ENCODE results near the gene AP4M1. TPM values are rescaled to one million over a fixed set of nuclear protein-coding genes. Genes with fewer than 3 reads are reported as not detected.
"Not testable (repeated sequence)": the region's sequence is repeated elsewhere in the genome, so short reads cannot be mapped to it uniquely, and the experiment has no call there.

Gene AP4M1
- total RNA-seq, 1 experiment from 2014 or later = 68.9 TPM

DNA sequence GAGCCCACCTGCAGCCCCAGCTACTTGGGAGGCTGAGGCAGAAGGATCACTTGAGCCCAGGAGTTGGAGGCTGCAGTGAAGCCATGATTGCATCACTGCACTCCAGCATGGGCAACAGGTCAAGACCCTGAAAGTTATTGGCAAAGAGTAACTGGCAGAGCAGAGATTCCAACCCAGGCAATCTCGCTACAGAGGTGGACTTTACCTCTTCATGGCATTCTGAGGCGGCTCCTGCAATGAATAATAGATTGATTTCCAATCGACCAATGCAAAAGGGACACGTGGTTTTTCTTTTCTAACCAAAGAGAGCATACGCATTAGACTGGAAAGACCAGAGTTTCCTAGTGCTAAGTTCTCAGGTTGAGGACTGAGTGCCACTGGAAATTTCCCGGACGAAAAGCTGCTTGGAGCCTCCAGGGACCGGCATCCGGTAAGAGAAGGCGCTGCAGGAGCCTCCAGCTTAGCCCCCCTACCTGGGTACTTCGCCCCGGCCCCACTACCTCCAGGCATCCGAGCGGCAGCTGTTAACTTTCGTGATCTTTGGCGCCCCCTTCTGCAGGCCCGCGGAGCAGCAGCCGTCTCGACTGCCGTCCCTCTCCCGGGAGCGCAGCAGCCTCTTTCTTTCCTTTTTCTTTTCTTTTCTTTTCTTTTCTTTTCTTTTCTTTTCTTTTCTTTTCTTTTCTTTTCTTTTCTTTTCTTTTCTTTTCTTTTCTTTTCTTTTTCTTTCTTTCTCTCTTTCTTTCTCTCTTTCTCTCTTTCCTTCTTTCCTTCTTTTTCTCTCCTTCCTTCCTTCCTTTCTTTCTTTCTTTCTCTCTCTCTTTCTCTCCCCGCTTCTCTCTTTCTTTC is 29.4 kb downstream of the AP4M1 start:
- peak; percentile 88 for DNase-seq (ENCODE audit: low read depth)

DNA sequence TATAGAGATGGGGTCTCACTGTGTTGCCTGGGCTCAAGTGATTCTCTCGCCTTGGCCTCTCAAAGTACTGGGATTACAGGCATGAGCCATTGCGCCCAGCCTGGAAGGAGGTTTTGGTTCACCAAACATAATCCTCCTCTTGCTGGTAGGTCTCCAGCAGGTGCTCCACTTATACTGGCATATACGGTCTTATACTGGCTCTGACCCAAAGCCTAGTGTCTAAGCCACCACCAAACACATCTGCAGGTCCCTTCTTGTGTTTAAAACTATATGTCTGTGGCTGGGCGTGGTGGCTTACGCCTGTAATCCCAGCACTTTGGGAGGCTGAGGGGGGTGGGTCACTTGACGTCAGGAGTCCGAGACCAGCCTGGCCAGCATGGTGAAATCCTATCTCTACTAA is 30.7 kb downstream of the AP4M1 start:
- no peak for DNase-seq (ENCODE audit: low read depth)

DNA sequence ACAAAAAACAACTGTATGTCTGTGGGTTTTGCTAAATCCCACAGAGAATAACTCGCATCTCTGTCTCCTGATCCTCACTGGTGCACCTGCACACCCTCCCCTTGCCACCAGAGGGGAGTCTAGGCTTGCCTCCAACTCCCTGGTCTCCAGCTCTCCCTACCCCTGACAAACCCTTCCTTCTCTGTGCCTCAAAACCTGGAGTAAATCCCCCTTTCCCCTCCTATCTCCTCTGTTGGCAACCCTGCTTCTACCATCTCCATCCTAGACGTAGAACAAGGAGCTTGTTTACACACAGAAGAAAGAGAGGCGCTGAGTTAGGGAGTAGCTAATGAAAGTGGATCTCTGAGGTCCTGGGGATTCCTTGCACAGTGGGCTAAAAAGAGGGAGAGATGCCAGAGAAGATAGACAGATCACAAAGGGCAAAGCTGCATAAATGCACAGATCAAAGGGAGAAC is 31.3 kb downstream of the AP4M1 start:
- peak; percentile 88 for DNase-seq (ENCODE audit: low read depth)

DNA sequence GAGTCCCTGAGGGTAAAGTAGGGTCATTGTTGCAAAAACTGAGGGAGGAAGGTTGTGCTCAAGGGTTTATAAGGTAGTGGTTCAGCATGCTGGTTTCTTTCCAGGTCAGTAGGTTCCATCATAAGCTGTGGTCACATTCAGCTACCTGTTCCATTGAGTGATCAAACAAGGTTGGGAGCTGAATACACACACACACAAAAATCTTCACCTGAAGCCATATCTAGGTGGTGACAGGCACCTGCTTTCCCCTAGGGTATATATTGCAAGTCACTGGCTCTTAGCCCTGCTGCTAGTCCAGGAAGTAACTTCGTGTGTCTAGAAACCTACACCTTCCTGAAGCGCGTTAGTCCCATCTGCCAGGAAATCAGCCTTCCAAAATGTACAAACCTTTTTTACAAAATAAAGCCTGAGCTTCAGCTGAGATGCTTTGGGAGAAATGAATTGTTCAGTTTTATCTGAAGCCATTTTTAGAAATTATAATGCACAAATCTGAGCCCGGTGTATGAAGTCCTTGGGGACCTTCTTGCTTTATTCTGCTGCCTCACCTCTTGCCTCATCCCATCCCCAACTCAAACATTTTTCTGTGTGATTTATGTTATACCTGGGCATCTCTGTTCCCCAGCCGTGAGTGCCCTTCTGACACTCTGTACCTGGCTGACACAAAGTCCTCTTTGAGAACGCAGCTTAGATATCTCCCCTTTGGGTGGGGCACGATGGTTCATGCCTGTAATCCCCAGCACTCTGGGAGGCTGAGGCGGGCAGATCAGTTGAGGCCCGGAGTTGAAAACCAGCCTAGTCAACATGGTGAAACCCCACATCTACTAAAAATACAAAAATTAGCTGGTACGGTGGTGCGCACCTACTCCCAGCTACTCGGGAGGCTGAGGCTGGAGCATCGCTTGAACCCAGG is 36.7 kb downstream of the AP4M1 start:
- no peak for DNase-seq (ENCODE audit: low read depth)

DNA sequence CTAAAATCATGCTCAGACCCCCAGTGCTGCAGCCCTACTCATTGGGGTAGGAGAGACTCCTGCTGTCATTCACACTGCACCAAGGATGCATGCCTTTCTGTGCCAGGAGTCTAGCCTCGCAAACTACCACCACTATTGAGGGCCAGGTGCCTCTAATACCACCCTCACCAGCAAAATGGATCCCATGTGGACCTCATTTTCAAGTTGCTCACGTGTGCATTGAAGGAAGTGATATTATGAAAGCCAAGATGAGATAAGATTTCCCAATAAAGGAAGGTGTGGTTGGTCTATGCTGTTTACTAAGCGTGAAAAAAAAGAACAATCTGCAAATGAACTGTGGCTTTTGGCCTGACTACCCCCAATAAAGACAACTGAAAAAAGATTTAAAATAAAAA is 40.1 kb downstream of the AP4M1 start:
- DNase-seq (ENCODE audit: low read depth) = no peak

DNA sequence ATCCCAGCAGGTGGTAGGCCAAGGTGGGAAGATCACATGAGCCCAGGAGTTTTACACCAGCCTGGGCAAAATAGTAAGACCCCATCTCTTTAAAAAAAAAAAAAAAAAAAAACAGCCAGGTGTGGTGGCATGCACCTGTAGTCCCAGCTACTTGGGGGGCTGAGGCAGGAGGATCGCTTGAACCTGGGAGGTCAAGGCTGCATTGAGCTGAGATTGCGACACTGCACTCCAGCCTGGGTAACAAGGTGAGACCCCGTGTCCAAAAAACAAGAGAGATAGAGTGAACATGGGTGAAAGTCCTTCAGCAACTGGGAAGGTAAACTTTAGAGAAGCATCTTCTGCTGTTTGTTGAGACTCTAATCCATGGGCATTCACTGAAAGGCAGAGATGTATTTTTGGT is 41.0 kb downstream of the AP4M1 start:
- no peak for DNase-seq (ENCODE audit: low read depth)

DNA sequence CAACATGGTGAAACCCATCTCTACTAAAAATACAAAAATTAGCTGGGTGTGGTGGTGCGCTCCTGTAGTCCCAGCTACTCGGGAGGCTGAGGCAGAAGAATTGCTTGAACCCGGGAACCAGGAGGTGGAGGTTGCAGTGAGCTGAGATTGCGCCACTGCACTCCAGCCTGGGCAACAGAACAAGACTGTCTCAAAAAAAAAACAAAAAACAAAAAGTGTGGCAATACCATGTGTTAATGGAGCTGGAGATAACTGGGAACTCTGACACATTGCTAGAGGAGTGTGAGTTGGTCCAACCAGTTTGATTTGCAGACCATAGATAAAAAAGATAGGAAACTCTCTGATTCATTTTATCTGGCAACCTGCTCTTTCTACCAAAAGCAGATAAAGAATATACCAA is 44.9 kb downstream of the AP4M1 start:
- not testable (repeated sequence) for DNase-seq (ENCODE audit: low read depth)

DNA sequence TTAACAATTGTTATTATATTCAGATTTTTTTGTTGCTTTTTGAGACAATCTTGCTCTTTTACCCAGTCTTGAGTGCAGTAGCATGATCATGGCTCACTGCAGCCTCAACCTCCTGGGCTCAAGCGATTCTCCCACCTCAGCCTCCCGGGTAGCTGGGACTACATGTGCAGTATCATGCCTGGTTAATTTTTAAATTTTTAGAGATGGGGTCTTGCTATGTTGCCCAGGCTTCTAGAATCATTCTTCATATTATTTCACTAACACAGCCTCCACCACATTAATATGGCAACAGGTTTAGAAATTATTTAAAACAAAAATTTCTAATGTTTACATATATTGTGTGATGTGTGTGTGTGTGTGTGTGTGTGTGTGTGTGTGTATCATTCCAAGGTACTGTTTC is 45.8 kb downstream of the AP4M1 start:
- DNase-seq (ENCODE audit: low read depth) = no peak

DNA sequence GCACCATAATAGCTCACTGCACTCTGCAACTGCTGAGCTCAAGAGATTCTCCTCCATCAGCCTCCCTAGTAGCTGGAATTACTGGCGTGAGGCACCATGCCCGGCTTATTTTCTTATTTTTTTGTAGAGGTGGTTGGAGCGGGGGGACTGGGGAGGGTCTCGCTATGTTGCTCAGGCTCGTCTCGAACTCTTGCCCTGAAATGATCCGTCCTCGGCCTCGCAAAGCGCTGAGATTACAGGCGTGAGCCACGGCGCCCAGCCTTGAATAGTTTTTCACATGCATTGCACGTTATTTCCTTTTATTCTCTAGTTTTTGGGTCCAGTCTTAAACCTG is 46.7 kb downstream of the AP4M1 start:
- DNase-seq (ENCODE audit: low read depth) = no peak

DNA sequence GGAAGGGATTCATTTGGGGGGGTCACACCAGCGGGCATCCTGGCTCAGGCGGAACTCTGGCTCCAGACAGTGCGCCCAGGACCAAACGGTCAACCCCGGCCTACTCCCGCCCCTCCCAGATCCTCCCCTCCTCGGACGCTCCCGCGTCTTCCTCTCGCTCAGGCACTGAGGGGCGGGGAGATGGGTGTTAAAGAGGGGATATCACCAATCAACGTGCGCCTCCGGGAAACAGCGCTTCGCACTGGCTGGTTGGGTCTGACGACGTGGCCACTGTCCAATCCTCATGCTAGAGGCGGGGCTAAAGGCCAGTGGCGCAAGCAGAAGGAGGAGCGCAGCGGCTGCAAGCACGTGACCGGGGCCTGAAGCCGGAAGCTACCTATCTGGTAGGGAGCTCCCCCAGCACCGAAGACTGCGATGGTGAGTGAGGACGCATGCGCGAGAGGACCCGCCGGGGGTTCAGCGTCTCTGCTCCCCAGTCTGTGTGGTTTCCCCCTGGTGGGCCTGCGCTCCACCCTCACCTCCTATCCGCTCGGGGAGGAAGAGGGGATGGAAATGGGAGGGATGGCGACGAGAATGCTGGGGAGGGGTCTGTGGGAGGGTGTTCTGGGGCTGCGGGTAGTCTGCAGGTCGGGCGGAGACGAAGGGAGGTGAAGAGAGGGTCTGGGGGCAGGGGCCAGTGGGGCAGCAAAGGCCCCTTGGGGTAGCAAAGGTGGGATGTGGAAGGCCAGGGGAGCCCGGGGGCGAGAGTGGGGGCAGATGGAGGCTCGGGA is 47.3 kb downstream of the AP4M1 start, which contains the start of gene LAMTOR4:
TSS of gene LAMTOR4 (plus strand) at position 360 of the 770 bp plus-strand sequence. CDS start at position 415, 55 bp downstream.
- peak; percentile 100 for DNase-seq (ENCODE audit: low read depth)

DNA sequence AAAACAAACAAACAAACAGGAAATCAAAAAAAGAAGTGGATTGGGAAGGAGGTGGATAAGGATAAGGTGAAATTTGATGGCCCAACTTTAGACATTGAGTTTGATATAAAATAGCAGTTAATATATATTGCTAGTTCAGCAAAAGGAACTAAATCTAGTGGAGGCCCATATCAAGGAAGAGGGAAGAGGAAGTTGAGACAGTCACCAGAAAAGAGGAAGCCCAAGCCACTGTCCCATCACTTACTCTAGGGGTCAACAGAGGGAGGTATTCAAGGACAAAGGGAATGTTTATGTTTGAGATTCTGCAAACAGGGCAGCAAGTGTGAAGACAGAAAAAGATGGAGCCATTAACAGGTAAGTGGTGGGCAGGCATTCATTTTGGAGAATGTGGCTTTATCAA is 51.0 kb downstream of the AP4M1 start:
- no peak for DNase-seq (ENCODE audit: low read depth)

DNA sequence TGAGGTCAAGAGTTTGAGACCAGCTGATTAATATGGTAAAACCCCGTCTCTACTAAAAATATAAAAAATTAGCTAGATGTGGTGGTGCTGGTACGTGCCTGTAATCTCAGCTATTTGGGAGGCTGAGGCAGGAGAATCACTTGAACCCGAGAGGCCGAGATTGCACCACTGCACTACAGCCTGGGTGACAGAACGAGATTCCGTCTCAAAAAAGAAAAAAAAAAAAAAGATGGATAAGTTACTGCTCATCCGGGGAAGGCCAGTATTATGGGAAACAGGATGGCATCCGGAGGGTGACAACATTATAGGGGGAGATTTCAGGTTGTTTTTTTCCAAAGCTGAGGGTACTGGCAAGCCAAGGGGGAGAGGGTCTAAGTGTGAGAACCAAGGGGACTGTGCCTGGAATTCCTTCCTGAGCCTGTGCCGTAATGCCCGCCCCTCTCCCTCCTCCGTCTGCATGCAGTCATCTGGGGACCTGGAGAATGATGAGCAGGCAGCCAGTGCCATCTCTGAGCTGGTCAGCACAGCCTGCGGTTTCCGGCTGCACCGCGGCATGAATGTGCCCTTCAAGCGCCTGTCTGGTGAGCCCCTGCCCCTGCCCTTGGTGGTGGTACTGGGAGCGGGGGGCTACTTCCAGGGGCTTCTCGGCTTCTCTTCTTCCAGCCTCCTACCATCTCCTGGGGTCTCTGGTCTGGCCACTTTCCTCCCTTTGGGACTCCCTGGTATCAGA is 51.7 kb downstream of the AP4M1 start:
- no peak for DNase-seq (ENCODE audit: low read depth)

DNA sequence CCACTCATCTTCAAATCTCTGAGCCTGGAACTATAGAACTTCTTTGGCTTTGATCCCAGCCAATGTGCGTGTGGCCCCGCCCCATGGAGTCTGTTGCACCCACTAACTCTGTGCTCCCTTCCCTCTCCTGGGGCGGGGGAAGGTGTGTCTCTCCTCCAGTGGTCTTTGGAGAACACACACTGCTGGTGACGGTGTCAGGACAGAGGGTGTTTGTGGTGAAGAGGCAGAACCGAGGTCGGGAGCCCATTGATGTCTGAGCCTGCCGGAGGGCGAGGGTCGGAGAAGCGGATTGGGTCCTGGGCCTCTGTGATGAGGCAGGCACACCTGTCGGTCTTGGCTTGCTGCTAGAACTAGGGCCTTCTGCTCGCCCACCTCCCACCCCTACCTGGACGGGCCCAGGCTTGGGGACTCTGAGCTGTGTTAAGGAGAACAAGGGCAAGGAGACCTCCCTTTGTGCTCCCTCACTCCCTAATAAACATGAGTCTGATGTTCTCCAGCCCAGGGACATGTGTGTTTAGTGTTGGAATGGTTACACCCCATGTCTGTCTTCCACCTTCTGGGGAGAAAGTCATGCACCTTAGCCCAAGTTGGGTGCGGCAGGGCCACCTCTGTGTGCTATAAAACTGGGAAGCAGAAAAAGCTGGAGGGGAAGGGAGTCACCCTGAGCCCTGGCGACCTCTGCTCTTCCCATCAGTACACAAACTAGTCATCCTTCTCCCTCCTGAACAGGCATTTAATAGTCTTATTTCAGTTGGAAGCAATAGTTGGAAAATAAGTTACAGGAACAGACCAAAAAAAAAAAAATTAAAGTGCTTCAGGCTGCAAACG is 52.5 kb downstream of the AP4M1 start:
- no peak for DNase-seq (ENCODE audit: low read depth)

DNA sequence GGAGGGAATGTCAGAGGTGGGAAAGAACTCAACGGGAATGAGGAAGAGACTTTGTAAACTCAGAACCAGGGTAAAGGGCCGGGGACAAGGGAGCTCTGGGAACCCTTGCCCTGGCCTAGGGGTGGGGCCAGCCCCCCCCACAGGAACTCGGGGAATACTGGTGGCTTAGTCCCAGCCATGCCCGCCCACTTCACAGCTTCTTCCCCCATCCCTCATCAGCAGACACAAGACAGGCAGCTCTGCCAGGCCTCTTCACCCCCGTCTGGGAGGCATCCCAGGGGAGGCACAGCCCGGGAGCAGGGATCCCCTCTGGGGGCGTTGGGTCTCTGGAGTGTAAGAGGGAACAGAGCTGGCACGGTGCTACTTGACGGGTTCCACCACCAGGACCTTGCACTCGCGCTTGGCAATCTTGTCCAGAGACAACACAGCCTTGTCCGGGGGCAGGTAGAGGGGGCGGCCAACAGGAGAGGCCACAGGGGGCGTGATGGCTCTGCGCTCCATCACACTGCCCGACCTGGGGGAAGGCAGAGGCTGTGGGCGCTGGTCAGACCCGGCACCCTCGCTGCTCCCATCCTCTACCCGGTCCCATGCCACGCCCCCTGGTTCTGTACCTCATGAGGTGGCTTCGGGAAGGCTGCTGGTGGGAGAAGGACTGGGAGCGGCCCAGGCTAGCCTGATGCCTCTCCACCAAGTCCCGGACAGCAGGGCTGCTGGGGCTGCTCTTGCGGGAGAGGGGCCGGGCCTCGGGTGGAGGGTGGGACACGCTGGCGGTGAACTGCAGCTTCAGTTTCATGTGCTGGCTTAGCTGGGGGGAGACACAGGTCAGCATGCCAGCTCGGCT is 53.4 kb downstream of the AP4M1 start:
- DNase-seq (ENCODE audit: low read depth) = no peak

DNA sequence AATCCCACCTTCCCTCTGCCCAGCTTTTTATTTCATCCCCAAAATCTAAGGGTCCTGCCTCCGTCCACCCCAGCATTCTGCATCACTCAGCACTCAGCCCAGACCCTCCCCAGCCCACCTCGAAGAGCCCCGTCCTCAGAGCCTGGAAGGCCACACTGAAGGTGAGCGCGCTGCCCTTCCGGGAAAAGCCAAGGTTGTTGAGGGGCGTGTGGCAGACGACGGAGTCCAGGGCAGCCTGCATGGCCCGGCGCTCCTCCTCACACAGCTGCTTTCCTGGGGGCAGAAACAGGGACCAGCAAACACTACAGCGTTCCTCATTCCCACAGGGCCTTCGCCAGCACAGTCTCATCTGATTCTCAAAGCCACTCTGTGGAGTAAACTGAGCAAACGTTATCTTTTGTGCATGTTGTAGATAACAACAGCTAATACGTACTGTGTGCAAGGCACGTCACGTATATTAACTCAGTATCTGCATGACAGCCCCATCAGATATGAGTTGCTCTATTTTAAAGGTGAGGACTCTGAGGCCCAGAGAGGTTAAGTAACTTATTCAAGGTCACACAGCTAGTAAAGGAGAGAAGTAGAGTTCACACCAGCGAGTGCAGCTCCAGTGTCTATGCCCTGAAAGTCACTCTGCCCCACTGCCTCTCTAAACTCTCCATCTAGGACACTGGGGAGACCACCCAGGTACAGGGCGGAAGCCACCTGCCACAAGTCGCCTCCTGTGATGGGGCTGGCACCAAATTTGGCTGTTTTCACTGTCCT is 54.3 kb downstream of the AP4M1 start:
- DNase-seq (ENCODE audit: low read depth) = no peak

DNA sequence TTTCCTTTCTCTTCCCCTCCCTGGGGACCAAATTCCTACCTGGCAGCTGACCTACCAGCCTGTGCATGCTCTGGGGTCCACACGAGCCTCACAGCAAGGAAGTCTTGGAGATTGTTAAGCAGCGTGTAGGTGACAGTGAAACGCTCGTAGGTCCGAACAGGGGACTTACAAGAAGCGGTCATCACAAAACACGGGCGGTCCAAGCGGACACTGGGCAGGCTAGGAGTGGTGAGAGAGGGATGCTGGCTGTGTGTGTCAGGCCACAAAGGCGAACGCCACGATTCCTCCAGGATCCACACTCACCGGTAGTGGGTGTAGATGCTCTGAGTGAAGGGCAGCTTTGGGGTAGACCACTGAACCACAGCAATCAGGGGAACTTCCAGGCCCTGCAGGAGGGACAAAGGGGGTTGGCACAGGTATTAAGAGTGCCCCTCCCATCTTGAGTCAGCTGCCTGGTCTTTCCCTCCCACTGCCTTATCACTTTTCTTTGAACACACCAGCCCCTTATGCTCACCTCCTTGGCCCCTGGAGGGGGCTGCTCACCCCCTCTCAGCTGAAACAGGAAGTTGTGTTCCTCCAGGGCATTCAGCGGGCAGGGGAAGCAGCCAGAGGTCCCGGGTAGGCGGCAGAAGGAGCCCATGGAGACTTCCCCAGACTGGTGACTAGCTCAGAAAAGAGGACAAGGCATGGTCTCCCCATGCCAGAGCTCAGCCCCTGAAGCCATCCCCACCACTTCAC is 55.1 kb downstream of the AP4M1 start:
- no peak for DNase-seq (ENCODE audit: low read depth)

DNA sequence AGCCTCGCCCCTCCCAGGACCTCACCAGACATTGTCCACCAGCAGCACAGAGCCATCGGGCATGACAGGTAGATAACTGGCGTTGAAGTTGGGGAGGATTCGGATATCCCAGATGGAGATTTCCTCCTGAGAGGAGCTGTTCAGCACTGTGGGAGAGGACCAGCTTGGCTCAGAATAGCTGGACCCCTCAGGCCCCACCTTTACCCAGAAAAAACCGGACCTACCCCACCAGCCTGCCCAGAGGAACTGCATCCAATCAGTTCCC is 55.6 kb downstream of the AP4M1 start:
- DNase-seq (ENCODE audit: low read depth) = no peak
